NB4 (cell line): ENCODE results near the gene TBXAS1.
"Not testable (repeated sequence)": the region's sequence is repeated elsewhere in the genome, so short reads cannot be mapped to it uniquely, and the experiment has no call there.

Source experiments
- DNase-seq: peaks from one replicate; pipeline ENCODE4 v3.0.0; 2010; ENCODE audit warnings: low read depth
- H3K4me3 ChIP-seq: one replicate; pipeline ENCODE4 v1.5.1; 2011; ENCODE audit warnings: mild to moderate bottlenecking, low read depth, low read length, moderate library complexity
- CTCF ChIP-seq: IDR thresholded peaks from one replicate; pipeline ENCODE4 v1.5.1; 2012; ENCODE audit warnings: low read depth, low read length
- MAX ChIP-seq: IDR thresholded peaks from 2 replicates; pipeline ENCODE4 v1.6.1; 2011; ENCODE audit warnings: low read depth, low read length
- MYC ChIP-seq: IDR thresholded peaks from 2 replicates; pipeline ENCODE4 v1.6.1; 2011; ENCODE audit warnings: low read depth, low read length
- POLR2A ChIP-seq: IDR thresholded peaks from 2 replicates; pipeline ENCODE4 v1.6.1; 2011; ENCODE audit warnings: mild to moderate bottlenecking; ENCODE audit not compliant: insufficient read length; ENCODE audit errors: extremely low read depth

Gene TBXAS1

GRCh38 chr7:139918480-139918879 is 89.4 kb downstream of the TBXAS1 start:
- TF ChIP-seq POLR2A: no peak
- no peak for TF ChIP-seq CTCF
- no peak for TF ChIP-seq MYC
- no peak for DNase-seq
- H3K4me3 ChIP-seq: no peak overlapping the region

GRCh38 chr7:139923090-139923489 is 94.0 kb downstream of the TBXAS1 start:
- no peak overlapping the region for H3K4me3 ChIP-seq
- DNase-seq: no peak
- no peak for TF ChIP-seq CTCF
- no peak for TF ChIP-seq MAX
- TF ChIP-seq POLR2A: no peak
- no peak for TF ChIP-seq MYC

GRCh38 chr7:139924461-139924860 is 95.4 kb downstream of the TBXAS1 start:
- no peak for DNase-seq
- H3K4me3 ChIP-seq: no peak overlapping the region
- no peak for TF ChIP-seq MYC
- no peak for TF ChIP-seq POLR2A
- no peak for TF ChIP-seq CTCF
- no peak for TF ChIP-seq MAX

- H3K4me3 ChIP-seq, DNase-seq: not testable (repeated sequence)
These were observed 100.2 kb downstream of the TBXAS1 start for GRCh38 chr7:139929221-139929620.

GRCh38 chr7:139930286-139930965 is 101.4 kb downstream of the TBXAS1 start:
- H3K4me3 ChIP-seq: no peak overlapping the region
- no peak for DNase-seq
- no peak for TF ChIP-seq CTCF
- TF ChIP-seq MAX: no peak
- TF ChIP-seq POLR2A: no peak
- no peak for TF ChIP-seq MYC

GRCh38 chr7:139931190-139931934 is 102.3 kb downstream of the TBXAS1 start:
- TF ChIP-seq POLR2A (no peak), MAX (no peak), CTCF (no peak), MYC (no peak)
- no peak overlapping the region for H3K4me3 ChIP-seq
- DNase-seq: no peak
